Astrocyte (in vitro differentiated cells and primary cell): ENCODE results near the gene SVIL. TPM values are rescaled to one million over a fixed set of nuclear protein-coding genes. Genes with fewer than 3 reads are reported as not detected.

ENCODE experiments used
- DNase-seq: peaks from one replicate; pipeline ENCODE4 v3.0.0-alpha.2; 2010; ENCODE audit warnings: low read depth
- FAIRE-seq: peaks from 2 replicates; lab custom pipeline; 2011; peaks lifted over from hg19 to GRCh38; lab: Jason Lieb, UNC
- H2AFZ ChIP-seq: 2 replicates; pipeline ENCODE4 v1.6.0; 2012; ENCODE audit warnings: low read depth, low read length, inconsistent platforms
- H3K27ac ChIP-seq: 2 replicates; pipeline ENCODE4 v1.5.1; 2011; ENCODE audit warnings: low read depth, low read length, inconsistent platforms
- H3K27me3 ChIP-seq: 2 replicates; pipeline ENCODE4 v1.6.0; 2011; ENCODE audit warnings: low read length, inconsistent platforms; ENCODE audit not compliant: insufficient read depth
- H3K36me3 ChIP-seq: 2 replicates; pipeline ENCODE4 v1.5.1; 2011; ENCODE audit warnings: low read length, inconsistent platforms; ENCODE audit not compliant: insufficient read depth
- H3K4me1 ChIP-seq: 2 replicates; pipeline ENCODE4 v1.5.1; 2011; ENCODE audit warnings: low read length, inconsistent platforms; ENCODE audit not compliant: insufficient read depth
- H3K4me2 ChIP-seq: 2 replicates; pipeline ENCODE4 v1.6.0; 2012; ENCODE audit warnings: low read length, inconsistent platforms
- H3K4me3 ChIP-seq: 2 replicates; pipeline ENCODE4 v1.5.1; 2011; ENCODE audit warnings: low read depth, mild to moderate bottlenecking, low read length, inconsistent platforms; ENCODE audit not compliant: insufficient read depth
- H3K79me2 ChIP-seq: 2 replicates; pipeline ENCODE4 v1.6.0; 2012; ENCODE audit warnings: mild to moderate bottlenecking, low read length, inconsistent platforms; ENCODE audit not compliant: insufficient read depth
- H3K9ac ChIP-seq: 2 replicates; pipeline ENCODE4 v1.6.0; 2012; ENCODE audit warnings: mild to moderate bottlenecking, low read length, inconsistent platforms
- H3K9me3 ChIP-seq: 2 replicates; pipeline ENCODE4 v1.5.1; 2012; ENCODE audit warnings: low read depth, mild to moderate bottlenecking, low read length, inconsistent platforms; ENCODE audit not compliant: insufficient read depth
- H4K20me1 ChIP-seq: 2 replicates; pipeline ENCODE4 v1.6.0; 2012; ENCODE audit warnings: low read length, inconsistent platforms; ENCODE audit not compliant: insufficient read depth
- H3K27ac Mint-ChIP-seq: one replicate; pipeline ENCODE4 v1.8.0; 2021; ENCODE audit warnings: mild to moderate bottlenecking, mixed read lengths; ENCODE audit not compliant: unreplicated experiment
- H3K27me3 Mint-ChIP-seq: one replicate; pipeline ENCODE4 v1.8.0; 2021; ENCODE audit warnings: low read depth, mixed read lengths; ENCODE audit not compliant: unreplicated experiment
- H3K36me3 Mint-ChIP-seq: one replicate; pipeline ENCODE4 v1.8.0; 2021; ENCODE audit warnings: low read depth, mixed read lengths; ENCODE audit not compliant: unreplicated experiment
- H3K4me1 Mint-ChIP-seq: one replicate; pipeline ENCODE4 v1.8.0; 2021; ENCODE audit warnings: low read depth, mixed read lengths; ENCODE audit not compliant: unreplicated experiment
- H3K4me3 Mint-ChIP-seq: one replicate; pipeline ENCODE4 v1.8.0; 2021; ENCODE audit warnings: mild to moderate bottlenecking, moderate library complexity, mixed read lengths; ENCODE audit not compliant: unreplicated experiment
- H3K9me3 Mint-ChIP-seq: one replicate; pipeline ENCODE4 v1.8.0; 2021; ENCODE audit warnings: mild to moderate bottlenecking, mixed read lengths; ENCODE audit not compliant: unreplicated experiment
- CTCF ChIP-seq: IDR thresholded peaks from 2 replicates; pipeline ENCODE4 v1.5.1; 2011; ENCODE audit warnings: low read depth, mild to moderate bottlenecking, inconsistent platforms, low read length, moderate library complexity; ENCODE audit not compliant: insufficient read depth
- EZH2 ChIP-seq: IDR thresholded peaks from 2 replicates; pipeline ENCODE4 v1.6.1; 2012; ENCODE audit warnings: mild to moderate bottlenecking, low read length, inconsistent platforms; ENCODE audit not compliant: insufficient read depth
- total RNA-seq: library from RNA; stranded (reverse); gene quantifications from 2 replicates; pipeline ENCODE4 v1.2.1, GENCODE V29; 2021

Gene SVIL
- total RNA-seq, 1 donor from 2014 or later, result 70.4 TPM

DNA sequence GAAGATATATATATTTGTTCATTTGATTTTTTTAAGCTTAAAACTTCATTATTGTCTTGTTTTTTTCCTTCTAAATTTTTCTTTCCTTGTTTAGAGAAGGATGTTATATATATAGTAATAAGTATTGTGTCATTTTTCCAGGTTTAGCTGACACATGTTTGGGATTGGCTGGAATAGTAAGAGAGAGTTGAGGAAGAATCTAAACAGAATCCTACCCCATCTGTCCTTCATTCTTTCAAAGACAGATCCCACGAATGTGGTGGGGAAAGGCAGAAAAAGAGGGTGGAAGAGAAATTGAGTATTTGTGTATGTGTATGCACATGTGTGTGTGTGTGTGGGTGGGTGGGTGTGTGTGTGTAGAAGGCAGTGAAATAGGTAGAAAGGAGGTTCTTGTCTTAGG, 132.4 kb downstream of the SVIL start:
- Mint-ChIP-seq H3K36me3 (peaks cover 16% of the 10 kb centered on the region), H3K4me1 (peaks cover 9% of the 10 kb centered on the region), H3K27ac (peak overlapping the region; percentile 37), H3K9me3 (no peaks in the 10 kb centered on the region), H3K27me3 (no peaks in the 10 kb centered on the region), H3K4me3 (no peak overlapping the region)
- no peaks in the 10 kb centered on the region for H4K20me1 ChIP-seq
- no peak for DNase-seq
- TF ChIP-seq EZH2, result no peak
- no peak for TF ChIP-seq CTCF
- no peak overlapping the region for H3K4me2 ChIP-seq
- H2AFZ ChIP-seq, result no peak overlapping the region
- H3K9me3 ChIP-seq, result no peaks in the 10 kb centered on the region
- H3K4me1 ChIP-seq, result peaks cover 12% of the 10 kb centered on the region
- peak overlapping the region; percentile 27 for H3K9ac ChIP-seq
- peak overlapping the region; percentile 74 for H3K27ac ChIP-seq
- no peak overlapping the region for H3K4me3 ChIP-seq
- no peaks in the 10 kb centered on the region for H3K27me3 ChIP-seq
- no peak for FAIRE-seq
- H3K36me3 ChIP-seq, result peaks cover 2% of the 10 kb centered on the region
- H3K79me2 ChIP-seq, result no peaks in the 10 kb centered on the region

DNA sequence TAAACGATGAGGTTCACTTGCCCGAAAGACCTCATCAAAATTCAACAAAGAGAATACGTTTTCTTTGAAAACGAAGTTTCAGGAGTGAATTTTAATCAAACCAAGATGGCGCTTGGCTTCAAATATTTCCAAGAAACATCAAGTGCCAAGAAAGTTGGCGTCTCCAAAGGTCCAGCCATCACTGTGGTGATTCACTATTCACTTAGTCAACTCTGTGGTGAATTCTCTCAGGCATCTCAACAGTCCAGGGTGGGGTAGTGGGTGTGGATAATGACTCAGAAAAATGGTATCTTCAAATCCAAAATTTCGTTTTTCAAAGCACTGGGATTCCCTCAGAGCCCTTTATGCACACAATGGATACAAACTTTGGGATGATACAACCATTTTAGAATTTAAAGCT, 133.1 kb downstream of the SVIL start:
- DNase-seq, result peak; percentile 94
- H2AFZ ChIP-seq, result no peak overlapping the region
- no peak overlapping the region for H3K4me3 Mint-ChIP-seq
- H3K79me2 ChIP-seq, result no peaks in the 10 kb centered on the region
- peaks cover 15% of the 10 kb centered on the region for H3K36me3 Mint-ChIP-seq
- no peak overlapping the region for H3K4me3 ChIP-seq
- no peaks in the 10 kb centered on the region for H3K27me3 Mint-ChIP-seq
- H4K20me1 ChIP-seq, result no peaks in the 10 kb centered on the region
- FAIRE-seq, result peak; percentile 9
- H3K36me3 ChIP-seq, result peaks cover 2% of the 10 kb centered on the region
- H3K9ac ChIP-seq, result no peak overlapping the region
- no peaks in the 10 kb centered on the region for H3K9me3 Mint-ChIP-seq
- H3K4me1 Mint-ChIP-seq, result peaks cover 9% of the 10 kb centered on the region
- TF ChIP-seq CTCF (no peak), EZH2 (no peak)
- peak overlapping the region; percentile 74 for H3K27ac ChIP-seq
- H3K27me3 ChIP-seq, result no peaks in the 10 kb centered on the region
- no peaks in the 10 kb centered on the region for H3K9me3 ChIP-seq
- peak overlapping the region; percentile 37 for H3K4me2 ChIP-seq
- peak overlapping the region; percentile 34 for H3K27ac Mint-ChIP-seq
- peaks cover 12% of the 10 kb centered on the region for H3K4me1 ChIP-seq

DNA sequence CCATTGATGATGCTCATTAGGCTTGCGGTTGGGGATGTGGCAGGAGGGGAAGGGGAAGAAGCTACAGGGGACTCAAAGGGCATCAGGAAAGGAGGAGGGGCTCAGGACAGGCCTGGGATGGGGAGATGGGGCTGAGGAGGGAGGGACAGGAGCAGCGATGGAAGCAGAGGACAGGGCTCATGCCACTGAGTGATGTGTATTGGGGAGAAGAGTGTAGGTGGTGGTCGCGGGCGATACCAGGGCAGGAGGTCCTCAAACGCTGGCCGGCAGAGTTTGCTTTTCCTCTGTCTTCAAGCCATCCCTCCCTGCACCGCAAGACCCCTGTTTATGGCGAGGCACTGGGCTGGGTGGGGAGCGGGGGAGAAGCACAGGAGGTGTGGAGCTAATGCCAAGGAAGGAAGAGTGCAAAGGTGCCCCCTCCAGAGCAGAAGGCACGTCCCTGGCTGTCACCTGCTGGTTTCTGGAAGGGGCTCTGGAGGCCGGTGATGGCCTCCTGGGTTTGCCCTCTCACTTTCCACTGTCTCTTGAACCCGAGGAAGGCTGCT, 134.7 kb downstream of the SVIL start:
- Mint-ChIP-seq H3K4me3 (no peak overlapping the region), H3K36me3 (peaks cover 10% of the 10 kb centered on the region)
- DNase-seq, result no peak

More for the DNA sequence above, 134.7 kb downstream of the SVIL start:
- H3K9ac ChIP-seq, result no peak overlapping the region
- peaks cover 7% of the 10 kb centered on the region for H4K20me1 ChIP-seq
- Mint-ChIP-seq H3K9me3 (no peaks in the 10 kb centered on the region), H3K27ac (no peak overlapping the region), H3K27me3 (no peaks in the 10 kb centered on the region), H3K4me1 (peaks cover 22% of the 10 kb centered on the region)
- FAIRE-seq, result no peak
- no peak overlapping the region for H2AFZ ChIP-seq
- no peaks in the 10 kb centered on the region for H3K9me3 ChIP-seq
- no peak overlapping the region for H3K4me2 ChIP-seq
- H3K27me3 ChIP-seq, result no peaks in the 10 kb centered on the region
- H3K27ac ChIP-seq, result no peak overlapping the region
- peaks cover 2% of the 10 kb centered on the region for H3K36me3 ChIP-seq
- H3K4me1 ChIP-seq, result peaks cover 16% of the 10 kb centered on the region
- TF ChIP-seq EZH2 (no peak), CTCF (no peak)
- H3K79me2 ChIP-seq, result no peaks in the 10 kb centered on the region
- H3K4me3 ChIP-seq, result no peak overlapping the region
